ENCODE measurements around the gene CHRM5.

GRCh38 chr15:34070003-34070402, 101.7 kb downstream of the CHRM5 start:
- no peak for TF ChIP-seq CTCF (IDR thresholded peaks at IDR 0.05)
- no peak for TF ChIP-seq POLR2A (IDR thresholded peaks at IDR 0.05)
